PFSK-1 (cell line): ENCODE data around the gene ZYX.
A peak's percentile ranks its signal among the peaks of the same experiment; 100 is the strongest.

Experiments
- POLR2AphosphoS5 ChIP-seq: IDR thresholded peaks from 2 replicates; pipeline ENCODE4 v1.6.1; 2012; ENCODE audit warnings: low read depth, mild to moderate bottlenecking, control low read depth, low read length, moderate library complexity
- SIN3A ChIP-seq: IDR thresholded peaks from 2 replicates; pipeline ENCODE4 v1.6.1; 2012; ENCODE audit warnings: mild to moderate bottlenecking, low read length, moderate library complexity, borderline replicate concordance; ENCODE audit not compliant: insufficient read depth
- TAF1 ChIP-seq: IDR thresholded peaks from 2 replicates; pipeline ENCODE4 v1.6.1; 2012; ENCODE audit warnings: low read length, control low read depth, borderline replicate concordance; ENCODE audit not compliant: insufficient read depth
- TF ChIP-seq, protein P1 (sequence below), 2 experiments: IDR thresholded peaks; 2 replicates each; pipeline versions ENCODE4 v1.6.1 to v1.8.0; 2011 to 2012; ENCODE audit warnings: low read depth in 2 of 2, low read length in 2 of 2, control low read depth in 1 of 2, inconsistent platforms in 1 of 2, mild to moderate bottlenecking in 1 of 2, moderate library complexity in 1 of 2; ENCODE audit not compliant: insufficient read depth in 1 of 2

DNA sequence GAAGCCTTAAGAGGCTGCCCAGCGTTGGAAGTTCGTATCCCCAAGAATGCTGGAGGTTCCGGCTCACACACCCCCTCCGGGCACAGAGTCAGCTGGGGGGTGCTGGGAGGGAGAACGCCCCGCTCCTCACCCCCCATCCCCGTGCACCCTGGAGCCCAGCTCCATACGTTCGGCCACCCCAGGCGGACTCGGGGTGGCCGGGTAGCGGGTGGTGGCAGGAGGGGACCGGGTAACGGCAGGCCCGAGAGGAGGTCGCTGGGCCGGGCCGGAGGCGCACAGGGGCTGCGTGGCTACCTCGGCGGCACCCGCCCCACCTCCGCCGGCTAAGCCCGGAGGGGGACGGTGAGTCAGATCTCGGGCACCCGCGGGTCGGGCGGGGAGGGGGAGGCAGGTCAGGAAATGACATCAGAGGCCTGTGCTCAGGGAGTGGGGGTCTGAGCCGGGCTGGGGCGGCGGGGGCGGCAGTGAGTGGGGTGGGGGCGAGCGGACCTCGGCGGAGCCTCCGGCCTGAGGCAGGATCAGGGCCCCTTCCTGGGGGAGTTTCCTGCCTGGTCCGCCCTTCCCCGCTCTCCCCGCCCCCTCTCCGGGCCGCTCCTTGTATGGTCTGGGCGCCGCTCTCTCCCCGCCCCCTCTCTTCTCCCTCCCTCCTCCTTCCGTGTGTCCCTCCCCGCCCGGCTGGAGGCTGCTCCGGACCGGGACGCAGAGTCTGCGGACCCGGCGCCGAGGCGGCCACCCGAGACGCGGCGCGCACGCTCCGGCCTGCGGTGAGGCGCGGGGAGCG lies at the start of gene ZYX:
- TF ChIP-seq POLR2AphosphoS5 (peak; percentile 62), TAF1 (peak; percentile 66; the same call in 1 of the 2 replicates), SIN3A (peak; percentile 19; the same call in 1 of the 2 replicates)
- TF ChIP-seq, protein P1, sequence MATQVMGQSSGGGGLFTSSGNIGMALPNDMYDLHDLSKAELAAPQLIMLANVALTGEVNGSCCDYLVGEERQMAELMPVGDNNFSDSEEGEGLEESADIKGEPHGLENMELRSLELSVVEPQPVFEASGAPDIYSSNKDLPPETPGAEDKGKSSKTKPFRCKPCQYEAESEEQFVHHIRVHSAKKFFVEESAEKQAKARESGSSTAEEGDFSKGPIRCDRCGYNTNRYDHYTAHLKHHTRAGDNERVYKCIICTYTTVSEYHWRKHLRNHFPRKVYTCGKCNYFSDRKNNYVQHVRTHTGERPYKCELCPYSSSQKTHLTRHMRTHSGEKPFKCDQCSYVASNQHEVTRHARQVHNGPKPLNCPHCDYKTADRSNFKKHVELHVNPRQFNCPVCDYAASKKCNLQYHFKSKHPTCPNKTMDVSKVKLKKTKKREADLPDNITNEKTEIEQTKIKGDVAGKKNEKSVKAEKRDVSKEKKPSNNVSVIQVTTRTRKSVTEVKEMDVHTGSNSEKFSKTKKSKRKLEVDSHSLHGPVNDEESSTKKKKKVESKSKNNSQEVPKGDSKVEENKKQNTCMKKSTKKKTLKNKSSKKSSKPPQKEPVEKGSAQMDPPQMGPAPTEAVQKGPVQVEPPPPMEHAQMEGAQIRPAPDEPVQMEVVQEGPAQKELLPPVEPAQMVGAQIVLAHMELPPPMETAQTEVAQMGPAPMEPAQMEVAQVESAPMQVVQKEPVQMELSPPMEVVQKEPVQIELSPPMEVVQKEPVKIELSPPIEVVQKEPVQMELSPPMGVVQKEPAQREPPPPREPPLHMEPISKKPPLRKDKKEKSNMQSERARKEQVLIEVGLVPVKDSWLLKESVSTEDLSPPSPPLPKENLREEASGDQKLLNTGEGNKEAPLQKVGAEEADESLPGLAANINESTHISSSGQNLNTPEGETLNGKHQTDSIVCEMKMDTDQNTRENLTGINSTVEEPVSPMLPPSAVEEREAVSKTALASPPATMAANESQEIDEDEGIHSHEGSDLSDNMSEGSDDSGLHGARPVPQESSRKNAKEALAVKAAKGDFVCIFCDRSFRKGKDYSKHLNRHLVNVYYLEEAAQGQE (IDR thresholded peaks at IDR 0.05; ENCODE audit: insufficient read depth in 1 of 2, low read depth in 2 of 2, low read length in 2 of 2), result no peak; a peak in 1 of 4 replicates
